ENCODE measurements around the gene UTP11.

DNA sequence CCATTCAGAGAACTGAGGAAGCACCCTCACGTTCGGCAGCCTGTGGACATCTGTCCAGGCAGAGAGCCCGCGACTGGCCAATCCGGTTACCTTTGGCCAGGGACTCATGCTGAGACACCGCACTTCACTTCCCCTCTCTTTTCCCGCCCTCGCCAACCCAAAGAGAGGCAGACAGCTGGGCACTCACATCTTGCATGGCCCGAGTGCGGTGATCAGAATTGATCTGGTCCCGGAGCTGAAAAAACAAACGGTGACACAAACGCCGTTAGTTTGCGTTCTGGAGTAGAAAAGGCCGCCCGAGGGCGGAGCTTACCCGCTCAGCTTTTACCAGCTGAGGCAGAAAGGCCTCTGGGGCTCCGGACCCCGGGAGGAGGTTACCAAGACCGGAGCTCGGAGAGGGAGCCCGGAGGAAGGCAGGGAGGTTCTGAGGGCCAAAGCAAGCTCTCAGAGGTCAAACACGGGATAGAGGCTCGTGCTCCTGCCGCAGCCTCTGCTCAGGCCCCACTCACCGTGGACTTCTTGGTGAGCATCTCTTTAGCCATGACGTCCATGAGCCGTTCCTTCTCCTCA is 23.1 kb upstream of the UTP11 start:
- TF ChIP-seq, protein P1, sequence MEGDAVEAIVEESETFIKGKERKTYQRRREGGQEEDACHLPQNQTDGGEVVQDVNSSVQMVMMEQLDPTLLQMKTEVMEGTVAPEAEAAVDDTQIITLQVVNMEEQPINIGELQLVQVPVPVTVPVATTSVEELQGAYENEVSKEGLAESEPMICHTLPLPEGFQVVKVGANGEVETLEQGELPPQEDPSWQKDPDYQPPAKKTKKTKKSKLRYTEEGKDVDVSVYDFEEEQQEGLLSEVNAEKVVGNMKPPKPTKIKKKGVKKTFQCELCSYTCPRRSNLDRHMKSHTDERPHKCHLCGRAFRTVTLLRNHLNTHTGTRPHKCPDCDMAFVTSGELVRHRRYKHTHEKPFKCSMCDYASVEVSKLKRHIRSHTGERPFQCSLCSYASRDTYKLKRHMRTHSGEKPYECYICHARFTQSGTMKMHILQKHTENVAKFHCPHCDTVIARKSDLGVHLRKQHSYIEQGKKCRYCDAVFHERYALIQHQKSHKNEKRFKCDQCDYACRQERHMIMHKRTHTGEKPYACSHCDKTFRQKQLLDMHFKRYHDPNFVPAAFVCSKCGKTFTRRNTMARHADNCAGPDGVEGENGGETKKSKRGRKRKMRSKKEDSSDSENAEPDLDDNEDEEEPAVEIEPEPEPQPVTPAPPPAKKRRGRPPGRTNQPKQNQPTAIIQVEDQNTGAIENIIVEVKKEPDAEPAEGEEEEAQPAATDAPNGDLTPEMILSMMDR (IDR thresholded peaks at IDR 0.05; ENCODE audit: low read depth, low read length): no peak
- TF ChIP-seq EZH2phosphoT487 (IDR thresholded peaks at IDR 0.05; ENCODE audit: low read depth): no peak

Data from OCI-LY3 (cell line).